GM12872 (cell line): ENCODE data around the gene ABR.

Experiments used
- TF ChIP-seq, protein P1 (sequence below): IDR thresholded peaks from 3 replicates; pipeline ENCODE4 v1.5.1; 2011; ENCODE audit warnings: low read depth, mild to moderate bottlenecking, low read length, moderate library complexity; ENCODE audit not compliant: insufficient read depth

ABR gene

DNA sequence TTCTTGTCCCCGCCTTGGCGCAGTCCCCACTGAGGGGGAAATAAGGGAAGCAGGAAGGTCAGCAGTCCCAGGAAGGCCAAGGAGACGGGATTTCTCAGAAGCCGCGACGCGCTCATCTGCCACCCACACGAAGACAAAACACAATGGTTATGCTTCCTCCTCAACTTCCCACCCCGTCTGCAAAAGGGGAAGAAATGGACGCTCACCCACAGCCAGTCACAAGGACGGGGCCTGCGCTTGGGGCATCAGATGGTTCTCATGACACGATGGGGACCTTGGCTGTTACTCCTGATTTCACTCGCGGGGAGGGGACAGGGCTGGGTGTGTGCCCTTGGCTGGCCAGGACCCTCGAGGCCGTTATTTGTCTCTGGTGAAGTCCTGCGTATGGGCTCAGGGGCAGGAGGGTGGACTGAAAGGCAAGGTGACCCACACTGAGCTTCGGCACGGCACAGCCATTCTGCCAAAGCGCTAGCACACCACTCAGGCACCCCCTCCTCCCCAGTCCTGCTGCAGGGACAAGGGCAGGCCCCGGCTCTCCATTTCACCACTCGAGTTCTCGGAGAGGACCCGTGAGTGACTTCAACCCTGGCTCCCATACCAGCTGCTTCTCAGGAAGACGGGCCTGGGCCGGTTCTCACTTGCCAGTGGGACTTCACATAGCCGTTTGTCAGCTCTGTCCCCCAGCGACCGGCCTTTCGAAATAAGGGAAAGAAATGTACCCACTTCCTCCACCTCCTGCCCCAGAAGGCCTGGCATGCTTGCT is 84.5 kb downstream of the ABR start:
- TF ChIP-seq, protein P1, sequence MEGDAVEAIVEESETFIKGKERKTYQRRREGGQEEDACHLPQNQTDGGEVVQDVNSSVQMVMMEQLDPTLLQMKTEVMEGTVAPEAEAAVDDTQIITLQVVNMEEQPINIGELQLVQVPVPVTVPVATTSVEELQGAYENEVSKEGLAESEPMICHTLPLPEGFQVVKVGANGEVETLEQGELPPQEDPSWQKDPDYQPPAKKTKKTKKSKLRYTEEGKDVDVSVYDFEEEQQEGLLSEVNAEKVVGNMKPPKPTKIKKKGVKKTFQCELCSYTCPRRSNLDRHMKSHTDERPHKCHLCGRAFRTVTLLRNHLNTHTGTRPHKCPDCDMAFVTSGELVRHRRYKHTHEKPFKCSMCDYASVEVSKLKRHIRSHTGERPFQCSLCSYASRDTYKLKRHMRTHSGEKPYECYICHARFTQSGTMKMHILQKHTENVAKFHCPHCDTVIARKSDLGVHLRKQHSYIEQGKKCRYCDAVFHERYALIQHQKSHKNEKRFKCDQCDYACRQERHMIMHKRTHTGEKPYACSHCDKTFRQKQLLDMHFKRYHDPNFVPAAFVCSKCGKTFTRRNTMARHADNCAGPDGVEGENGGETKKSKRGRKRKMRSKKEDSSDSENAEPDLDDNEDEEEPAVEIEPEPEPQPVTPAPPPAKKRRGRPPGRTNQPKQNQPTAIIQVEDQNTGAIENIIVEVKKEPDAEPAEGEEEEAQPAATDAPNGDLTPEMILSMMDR: no peak

- TF ChIP-seq, protein P1: no peak
These were observed 85.2 kb downstream of the ABR start for GRCh38 chr17:1094591-1094990.

DNA sequence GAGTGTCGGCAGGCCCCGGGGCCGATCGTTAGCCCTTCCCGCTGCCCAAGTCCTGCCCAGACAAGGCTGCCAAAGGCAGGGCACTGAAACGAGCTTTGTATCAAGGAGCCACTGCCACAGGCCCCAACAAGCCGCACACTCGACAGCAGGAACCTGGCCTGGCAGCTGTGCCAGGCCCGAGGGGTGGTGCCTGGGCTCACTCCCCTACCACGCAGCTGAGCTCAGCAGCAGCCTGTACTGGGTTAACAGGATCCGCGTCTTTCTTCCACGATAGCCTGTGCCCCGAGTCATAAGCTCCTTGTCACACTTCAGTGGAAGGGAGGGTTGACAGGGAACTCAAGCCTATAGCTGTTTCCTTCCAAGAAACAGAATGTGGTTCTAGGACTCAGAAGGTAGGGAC is 87.9 kb downstream of the ABR start:
- TF ChIP-seq, protein P1: no peak

DNA sequence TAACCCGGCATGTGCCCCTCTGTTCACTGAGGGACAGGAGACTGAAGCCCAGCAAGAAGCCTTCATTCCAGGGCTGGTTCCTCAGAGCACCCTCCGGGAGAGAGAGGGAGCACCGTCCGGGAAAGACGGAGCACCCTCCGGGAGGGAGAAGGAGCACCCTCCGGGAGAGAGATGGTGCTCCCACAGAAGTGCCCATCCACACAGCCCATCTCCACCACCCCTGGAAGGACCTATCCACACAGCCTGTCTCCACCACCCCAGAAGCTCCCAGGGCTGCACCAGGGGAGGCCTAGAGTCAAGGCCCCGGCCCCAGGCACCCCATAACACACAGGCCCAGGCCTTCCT is 88.6 kb downstream of the ABR start:
- TF ChIP-seq, protein P1: no peak

GRCh38 chr17:1090465-1091189 is 89.2 kb downstream of the ABR start:
- TF ChIP-seq, protein P1: no peak

DNA sequence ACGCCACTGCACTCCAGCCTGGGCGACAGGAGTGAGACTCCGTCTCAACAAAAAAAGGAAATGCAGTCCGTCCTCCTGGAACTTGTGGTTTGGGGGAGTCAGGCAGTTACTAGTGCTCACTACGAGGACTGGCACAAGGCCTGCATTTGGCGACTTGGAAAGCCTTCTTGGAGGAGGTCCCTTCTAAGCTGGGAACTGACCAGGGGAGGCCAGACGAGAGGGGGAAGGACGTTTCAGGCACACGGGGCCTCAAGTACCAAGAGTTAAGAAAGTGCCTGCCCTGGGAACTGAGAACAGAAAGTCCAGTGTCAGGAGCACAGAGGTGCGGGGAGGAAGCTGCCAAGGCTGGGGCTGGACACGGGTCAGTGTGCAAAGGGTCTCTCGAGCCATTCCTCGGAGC is 89.9 kb downstream of the ABR start:
- TF ChIP-seq, protein P1: no peak

DNA sequence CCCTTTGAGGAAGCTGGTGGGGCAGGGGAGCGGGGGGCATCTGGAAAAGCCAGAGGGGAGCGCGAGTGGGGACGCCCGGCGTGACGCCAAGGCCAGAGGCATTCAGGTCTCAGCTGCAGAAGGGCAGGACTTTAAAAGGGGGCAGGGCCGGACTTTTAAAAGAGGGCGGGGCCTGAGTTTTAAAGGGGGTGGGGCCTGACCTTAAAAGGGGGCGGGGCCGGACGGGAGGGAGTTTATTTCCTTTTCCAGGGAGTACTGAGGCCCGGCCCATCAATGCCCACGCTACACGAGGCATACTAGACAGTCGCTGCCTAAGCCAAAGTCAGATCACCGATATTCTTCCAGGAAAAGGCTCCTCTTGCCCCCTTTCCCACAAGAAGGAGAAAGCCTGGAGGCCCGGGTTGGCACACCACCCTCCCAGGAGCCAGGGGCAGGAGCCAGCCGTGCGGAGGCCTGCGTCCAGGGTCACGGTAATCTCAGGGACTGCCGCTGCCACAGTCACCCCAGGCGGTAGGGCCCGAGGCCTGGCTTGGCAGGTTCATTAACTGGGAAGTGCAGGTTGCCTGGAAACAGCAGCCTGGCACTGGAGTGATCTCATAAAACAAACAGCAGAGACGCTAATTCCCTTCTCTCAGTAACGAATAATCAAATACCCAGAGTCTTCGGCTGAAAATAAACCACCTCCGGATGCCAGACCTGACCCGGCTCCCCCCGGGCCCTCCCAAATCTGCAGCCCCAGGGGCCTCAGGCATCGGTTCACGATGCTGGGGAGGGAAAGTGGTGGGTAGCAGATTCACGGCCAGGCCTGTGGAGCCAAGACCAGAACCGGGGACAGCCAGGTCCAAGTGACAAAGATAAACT is 92.2 kb downstream of the ABR start:
- TF ChIP-seq, protein P1: no peak
